PC-3 (cell line): ENCODE measurements around the gene UBTD1.

Source experiments
- CTCF ChIP-seq: fragments of 300-600 bp; sonication (generic); conservative IDR thresholded peaks from 2 replicates; pipeline ENCODE4 v1.5.1; 2017; ENCODE audit warnings: antibody characterized with exemption, low read depth, mild to moderate bottlenecking, low read length
- EZH2 ChIP-seq: fragments of 300-600 bp; sonication (generic); IDR thresholded peaks from one replicate; pipeline ENCODE4 v1.6.1; 2017; ENCODE audit warnings: antibody characterized with exemption, mild to moderate bottlenecking, low read length; ENCODE audit not compliant: unreplicated experiment

- TF ChIP-seq EZH2, result no peak
- no peak for TF ChIP-seq CTCF
Measured at GRCh38 chr10:97503406-97503805, 4.7 kb downstream of the UBTD1 start.
